Naive B cell (primary cell): ENCODE data around the gene ZBTB42. TPM values are rescaled to one million over a fixed set of nuclear protein-coding genes. Genes with fewer than 3 reads are reported as not detected.
A peak's percentile ranks its signal among the peaks of the same experiment; 100 is the strongest.

Experiments used
- ATAC-seq, 2 donors: fragments of 150-1000 bp; cut with Tn5 transposase; 2 replicates each; pipeline ENCODE4 v1.10.0; 2021; ENCODE audit warnings: low read depth in 2 of 2, mild to moderate bottlenecking in 2 of 2, moderate library complexity in 2 of 2
- DNase-seq: peaks from one replicate; pipeline ENCODE4 v3.0.0; 2022
- H3K27ac Mint-ChIP-seq, 6 donors: one replicate each; pipeline ENCODE4 v1.8.0; 2020 to 2022; ENCODE audit warnings: mild to moderate bottlenecking in 6 of 6, mixed read lengths in 6 of 6, moderate library complexity in 5 of 6, inconsistent platforms in 2 of 6
- H3K27me3 Mint-ChIP-seq, 3 donors: one replicate each; pipeline ENCODE4 v1.8.0; 2021 to 2022; ENCODE audit warnings: mixed read lengths in 3 of 3, mild to moderate bottlenecking in 1 of 3
- H3K36me3 Mint-ChIP-seq, 2 donors: one replicate each; pipeline ENCODE4 v1.8.0; 2020 to 2022; ENCODE audit warnings: mixed read lengths in 2 of 2, inconsistent platforms in 1 of 2, mild to moderate bottlenecking in 1 of 2
- H3K4me1 Mint-ChIP-seq, 3 donors: one replicate each; pipeline ENCODE4 v1.8.0; 2020 to 2022; ENCODE audit warnings: mixed read lengths in 3 of 3, inconsistent platforms in 1 of 3, mild to moderate bottlenecking in 1 of 3, moderate library complexity in 1 of 3
- H3K4me3 Mint-ChIP-seq, 8 donors: one replicate each; pipeline ENCODE4 v1.8.0; 2020 to 2022; ENCODE audit warnings: mild to moderate bottlenecking in 8 of 8, mixed read lengths in 8 of 8, moderate library complexity in 8 of 8, inconsistent platforms in 2 of 8
- H3K9me3 Mint-ChIP-seq, 7 donors: one replicate each; pipeline ENCODE4 v1.8.0; 2020 to 2022; ENCODE audit warnings: mixed read lengths in 7 of 7, mild to moderate bottlenecking in 5 of 7, inconsistent platforms in 2 of 7, moderate library complexity in 1 of 7
- polyA plus RNA-seq, 6 donors: library from polyadenylated mRNA; unstranded; fragments of 300-500 nt; fragmentation: Illumina TruSeq; gene quantifications; one replicate each; pipeline ENCODE4 v1.2.3, GENCODE V29; 2021; ENCODE audit warnings: low read depth in 6 of 6

The ZBTB42 gene
- polyA plus RNA-seq, 6 donors from 2014 or later: 0.84 to 1.9 (median 1.2) TPM

DNA sequence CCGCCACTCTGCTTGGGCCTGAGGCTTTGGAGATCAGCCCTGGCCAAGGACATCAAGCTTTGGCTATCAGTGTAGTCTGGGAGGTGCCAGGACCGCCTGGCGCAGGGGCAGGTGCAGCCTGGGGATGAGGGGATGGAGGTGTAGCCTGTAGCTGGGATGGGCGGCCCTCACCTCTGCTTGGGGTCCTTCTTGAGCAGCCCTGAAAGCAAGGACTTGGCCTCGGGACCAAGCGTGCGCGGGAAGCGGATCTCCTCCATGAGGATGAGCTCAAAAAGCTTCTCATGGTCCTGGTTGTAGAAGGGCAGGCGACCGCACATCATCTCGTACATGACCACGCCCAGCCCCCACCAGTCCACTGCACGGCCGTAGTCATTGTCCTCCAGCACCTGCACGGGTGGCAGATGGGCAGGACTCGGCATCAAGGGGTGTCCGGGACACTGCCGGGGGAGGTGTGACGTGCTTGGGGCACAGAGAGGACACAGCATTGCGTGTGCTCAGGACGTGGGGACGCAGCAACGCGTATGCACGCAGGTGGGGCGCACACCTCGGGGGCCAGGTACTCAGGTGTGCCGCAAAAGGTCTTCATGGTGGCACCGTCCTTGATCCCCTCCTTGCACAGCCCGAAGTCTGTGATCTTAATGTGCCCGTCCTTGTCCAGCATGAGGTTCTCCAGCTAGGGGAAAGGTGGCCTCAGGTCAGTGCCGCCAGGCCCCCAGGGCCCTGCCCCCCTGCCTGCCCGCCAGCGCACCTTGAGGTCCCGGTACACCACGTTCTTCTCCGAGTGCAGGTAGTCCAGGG is 28.0 kb upstream of the ZBTB42 start:
- no peaks in the 10 kb centered on the region for H3K9me3 Mint-ChIP-seq
- H3K4me3 Mint-ChIP-seq: no peak overlapping the region
- H3K27ac Mint-ChIP-seq: peak overlapping the region in 3 of 6 donors; percentile 12 to 59 (median 26)
- peaks cover 0 to 27% of the 10 kb centered on the region in 2 donors for H3K36me3 Mint-ChIP-seq
- no peaks in the 10 kb centered on the region for H3K27me3 Mint-ChIP-seq
- ATAC-seq (no peak), DNase-seq (no peak)
- peaks cover 9 to 10% (median 10%) of the 10 kb centered on the region in 3 donors for H3K4me1 Mint-ChIP-seq

DNA sequence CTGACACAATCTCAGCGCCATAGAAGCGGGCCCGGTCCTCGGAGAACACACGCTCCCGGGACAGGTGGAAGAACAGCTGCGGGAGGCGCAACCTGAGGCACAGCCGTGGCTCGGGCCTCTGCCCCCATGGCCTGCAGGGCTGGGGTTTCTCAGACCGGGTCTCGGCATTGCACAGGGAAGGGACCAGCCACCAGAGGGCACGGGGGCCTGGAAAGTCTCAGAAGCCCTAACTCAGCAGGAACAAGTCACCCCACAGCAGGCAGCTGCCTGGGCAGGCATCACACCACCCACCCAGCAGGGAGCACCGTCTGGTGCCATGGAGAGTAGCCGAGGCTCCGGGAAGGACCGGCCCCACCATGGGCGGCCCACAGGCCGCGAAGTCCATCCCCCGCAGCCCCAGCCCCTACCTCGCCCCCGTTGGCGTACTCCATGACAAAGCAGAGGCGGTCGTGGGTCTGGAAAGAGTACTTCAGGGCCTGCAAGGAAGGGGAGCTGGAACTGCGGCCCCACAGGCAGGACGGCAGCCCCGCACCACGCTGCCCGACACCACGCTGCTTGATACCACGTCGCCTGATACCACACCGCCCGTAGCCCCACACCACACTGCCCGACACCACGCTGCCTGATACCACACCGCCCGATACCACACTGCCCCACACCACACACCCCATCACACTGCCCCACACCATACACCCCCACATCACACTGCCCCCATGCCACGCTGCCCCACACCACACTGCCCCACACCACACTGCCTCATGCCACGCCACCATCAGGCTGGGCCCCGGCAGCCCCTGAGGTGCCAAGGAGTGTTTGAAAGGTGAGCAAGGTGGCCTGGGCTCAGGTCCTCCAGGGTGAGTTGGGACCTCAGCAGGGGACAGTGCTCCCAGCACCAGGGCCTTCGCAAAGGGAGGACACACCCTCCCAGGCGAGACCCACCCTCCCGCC is 27.1 kb upstream of the ZBTB42 start:
- H3K9me3 Mint-ChIP-seq: no peaks in the 10 kb centered on the region
- DNase-seq: no peak
- peak overlapping the region in 1 of 6 donors; percentile 92 for H3K27ac Mint-ChIP-seq
- H3K27me3 Mint-ChIP-seq: no peaks in the 10 kb centered on the region
- no peak overlapping the region for H3K4me3 Mint-ChIP-seq
- H3K36me3 Mint-ChIP-seq: peaks cover 0 to 27% of the 10 kb centered on the region in 2 donors
- no peak for ATAC-seq
- peaks cover 3 to 5% (median 5%) of the 10 kb centered on the region in 3 donors for H3K4me1 Mint-ChIP-seq

DNA sequence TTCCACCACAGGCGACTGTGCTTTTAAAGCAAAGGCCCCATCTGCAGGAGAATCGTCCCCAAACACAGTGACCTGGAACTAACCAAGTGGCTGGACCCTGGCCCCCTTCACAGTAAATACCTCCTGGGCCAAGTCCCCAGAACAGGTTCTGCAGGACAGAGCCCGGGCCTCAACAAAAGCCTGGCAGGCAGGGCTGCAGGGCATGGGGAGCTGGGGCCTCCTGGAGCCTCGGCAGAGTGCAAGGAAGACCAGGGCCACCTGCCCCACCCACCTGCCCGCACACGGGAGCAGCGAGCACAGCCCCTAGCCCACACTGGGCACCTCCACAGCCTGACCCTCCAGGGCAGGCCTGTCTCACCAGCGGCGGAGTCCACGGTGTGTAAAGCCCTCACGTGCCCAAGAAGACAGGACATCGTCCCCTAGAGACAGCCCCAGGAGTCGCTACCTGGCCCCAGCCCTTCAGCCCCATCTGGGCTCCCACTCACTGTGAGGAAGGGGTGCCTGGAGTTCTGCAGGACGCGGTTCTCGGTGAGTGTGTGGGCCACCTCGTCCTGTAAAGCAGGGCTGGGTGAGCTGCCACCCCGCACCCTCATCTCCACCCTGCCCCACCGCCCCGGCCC is 26.3 kb upstream of the ZBTB42 start:
- Mint-ChIP-seq H3K36me3 (peaks cover 0 to 27% of the 10 kb centered on the region in 2 donors), H3K4me1 (peaks cover 0 to 4% (median 3%) of the 10 kb centered on the region in 3 donors), H3K4me3 (no peak overlapping the region), H3K27ac (peak overlapping the region in 1 of 6 donors; percentile 33), H3K9me3 (no peaks in the 10 kb centered on the region), H3K27me3 (no peaks in the 10 kb centered on the region)
- DNase-seq (no peak), ATAC-seq (no peak)

DNA sequence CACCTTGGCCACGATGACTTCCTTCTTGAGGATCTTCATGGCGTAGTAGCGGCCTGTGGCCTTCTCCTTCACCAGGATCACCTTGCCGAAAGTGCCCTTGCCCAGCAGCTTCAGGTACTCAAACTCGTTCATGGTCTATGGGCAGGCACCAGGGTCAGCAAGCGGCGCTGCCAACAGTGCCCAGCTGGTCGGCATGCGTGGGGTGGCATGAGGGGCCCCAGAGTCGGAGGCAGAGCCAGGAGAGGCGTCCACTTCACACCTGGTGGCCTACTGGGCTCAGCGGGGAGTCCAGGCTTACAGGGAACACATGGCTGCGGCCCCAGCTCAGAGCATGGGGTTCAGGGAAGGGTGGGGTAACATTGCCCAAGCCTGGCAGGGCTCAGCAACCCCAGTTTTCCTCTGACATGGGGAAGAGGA is 25.8 kb upstream of the ZBTB42 start:
- Mint-ChIP-seq H3K4me1 (peaks cover 0 to 4% (median 3%) of the 10 kb centered on the region in 3 donors), H3K9me3 (no peaks in the 10 kb centered on the region)

DNA sequence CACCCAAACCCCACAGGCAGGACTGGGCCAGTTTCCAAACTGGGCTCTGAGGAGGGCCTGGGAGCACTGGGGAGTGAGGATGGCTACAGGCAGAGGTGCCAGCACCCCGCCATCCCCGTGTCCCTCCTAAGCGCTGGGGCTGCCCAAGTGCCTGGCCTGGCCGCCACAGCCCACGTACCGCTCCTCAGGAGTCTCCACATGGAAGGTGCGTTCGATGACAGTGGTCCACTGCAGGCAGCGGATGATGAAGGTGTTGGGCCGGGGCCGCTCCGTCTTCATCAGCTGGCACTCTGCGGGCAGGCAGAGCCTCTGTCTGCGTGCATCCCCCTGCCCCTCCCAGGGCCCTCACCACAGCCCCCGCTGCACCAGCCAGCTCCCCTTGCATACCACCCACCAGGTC is 24.4 kb upstream of the ZBTB42 start:
- peak overlapping the region in 1 of 8 donors; percentile 22 for H3K4me3 Mint-ChIP-seq
- H3K4me1 Mint-ChIP-seq: peaks cover 0 to 4% (median 3%) of the 10 kb centered on the region in 3 donors
- no peak overlapping the region for H3K27ac Mint-ChIP-seq
- H3K36me3 Mint-ChIP-seq: peaks cover 0 to 20% of the 10 kb centered on the region in 2 donors
- DNase-seq: no peak
- H3K27me3 Mint-ChIP-seq: no peaks in the 10 kb centered on the region
- ATAC-seq: no peak
- no peaks in the 10 kb centered on the region for H3K9me3 Mint-ChIP-seq

More for the DNA sequence above, 25.8 kb upstream of the ZBTB42 start:
- no peaks in the 10 kb centered on the region for H3K27me3 Mint-ChIP-seq
- DNase-seq (no peak), ATAC-seq (no peak)
- H3K36me3 Mint-ChIP-seq: peaks cover 0 to 27% of the 10 kb centered on the region in 2 donors
- no peak overlapping the region for H3K4me3 Mint-ChIP-seq
- H3K27ac Mint-ChIP-seq: no peak overlapping the region

DNA sequence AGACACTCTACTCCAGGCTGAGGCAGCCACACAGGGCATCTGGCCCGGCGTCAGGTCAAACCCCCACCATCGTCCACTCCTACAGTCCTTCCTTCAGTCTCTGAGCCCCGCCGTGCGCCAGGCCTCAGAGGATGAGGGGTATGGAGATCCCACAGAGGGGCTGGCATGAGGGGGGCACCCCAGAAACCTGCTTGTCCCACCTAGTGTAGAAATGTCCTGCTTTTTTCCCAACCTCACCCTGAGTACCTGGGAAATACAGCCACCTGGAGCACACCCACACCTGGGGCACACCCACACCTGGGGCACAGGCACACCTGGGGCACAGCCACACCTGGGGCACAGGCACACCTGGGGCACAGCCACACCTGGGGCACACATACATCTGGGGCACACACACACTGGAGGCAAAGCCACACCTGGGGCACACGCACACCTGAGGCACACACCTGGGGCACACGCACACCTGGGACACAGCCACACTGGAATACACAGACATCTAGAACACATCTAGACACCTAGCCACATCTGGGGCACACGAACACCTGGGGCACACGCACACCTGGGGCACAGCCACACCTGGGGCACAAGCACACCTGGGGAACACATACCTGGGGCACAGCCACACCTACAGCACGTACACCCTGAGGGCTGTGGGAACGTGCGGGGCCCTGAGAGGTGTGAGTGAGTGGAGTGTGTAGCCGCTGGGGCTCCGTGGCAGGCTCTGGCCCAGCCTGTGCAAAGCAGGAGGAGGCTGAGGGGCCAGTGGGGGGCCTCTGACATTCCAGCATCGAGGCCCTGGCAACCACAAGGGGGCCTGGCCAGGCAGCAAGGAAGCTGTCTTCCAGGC is 23.7 kb upstream of the ZBTB42 start:
- no peak for ATAC-seq
- DNase-seq: no peak

DNA sequence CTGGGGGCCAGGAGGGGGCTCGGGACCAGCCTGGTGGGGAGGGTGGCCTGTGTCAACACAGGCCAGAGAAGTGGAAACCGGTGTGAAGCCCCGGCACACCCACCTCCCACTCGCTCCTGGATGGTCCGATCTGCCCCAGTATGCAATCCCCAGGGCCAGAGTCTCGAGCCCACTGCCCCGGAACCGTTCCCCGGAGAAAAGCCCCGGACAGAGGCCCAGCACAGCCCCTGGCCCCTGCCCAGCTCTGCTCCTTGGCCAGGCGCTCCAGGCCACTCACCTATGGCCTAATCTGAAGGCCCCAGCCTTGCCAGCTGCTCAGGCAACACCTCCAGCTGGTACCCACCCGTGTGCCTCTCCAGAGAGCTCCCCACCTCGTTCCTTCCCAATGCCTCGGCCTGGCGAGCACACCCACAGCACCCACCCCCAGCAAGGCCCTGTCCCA is 23.1 kb upstream of the ZBTB42 start:
- no peaks in the 10 kb centered on the region for H3K9me3 Mint-ChIP-seq
- H3K27ac Mint-ChIP-seq: no peak overlapping the region
- no peaks in the 10 kb centered on the region for H3K27me3 Mint-ChIP-seq
- peaks cover 0 to 4% (median 0%) of the 10 kb centered on the region in 3 donors for H3K4me1 Mint-ChIP-seq
- ATAC-seq: no peak
- peaks cover 0 to 8% of the 10 kb centered on the region in 2 donors for H3K36me3 Mint-ChIP-seq
- H3K4me3 Mint-ChIP-seq: no peak overlapping the region
- DNase-seq: no peak

More for the DNA sequence above, 23.7 kb upstream of the ZBTB42 start:
- Mint-ChIP-seq H3K36me3 (peaks cover 0 to 15% of the 10 kb centered on the region in 2 donors), H3K4me1 (peaks cover 0 to 4% (median 0%) of the 10 kb centered on the region in 3 donors), H3K4me3 (peak overlapping the region in 1 of 8 donors; percentile 22), H3K9me3 (no peaks in the 10 kb centered on the region), H3K27ac (no peak overlapping the region), H3K27me3 (no peaks in the 10 kb centered on the region)

DNA sequence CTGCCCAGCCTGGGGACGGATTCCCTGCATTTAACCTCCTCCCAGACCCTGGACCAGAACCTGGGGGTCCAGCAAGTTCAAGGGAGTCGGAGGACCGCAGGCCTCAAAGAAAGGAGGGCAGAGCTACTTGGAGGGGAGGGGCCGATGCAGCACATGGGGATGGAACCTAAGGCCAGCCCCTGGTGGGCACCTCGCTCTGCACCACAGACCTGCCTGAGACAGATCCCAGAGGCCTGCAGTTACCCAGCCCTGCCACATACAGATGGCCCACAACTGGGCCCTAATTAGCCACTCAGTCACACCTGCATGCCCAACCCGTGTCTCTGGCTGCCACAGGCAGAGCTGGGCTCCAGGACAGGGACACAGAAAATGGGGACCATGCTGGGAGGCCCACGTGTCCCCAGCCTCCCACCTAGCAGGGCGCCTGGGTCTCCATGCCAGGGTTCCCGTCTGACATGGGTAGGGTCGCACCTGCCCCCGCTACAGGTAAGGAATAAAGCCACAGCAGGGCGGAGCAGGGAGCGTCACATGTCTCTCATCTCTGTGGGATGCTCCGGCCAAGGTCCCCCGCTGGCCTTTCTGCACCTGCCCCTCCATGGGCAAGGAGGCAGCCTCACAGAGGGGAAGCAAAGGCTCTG is 22.1 kb upstream of the ZBTB42 start:
- H3K4me1 Mint-ChIP-seq: peaks cover 0 to 4% (median 0%) of the 10 kb centered on the region in 3 donors
- DNase-seq (no peak), ATAC-seq (no peak)

DNA sequence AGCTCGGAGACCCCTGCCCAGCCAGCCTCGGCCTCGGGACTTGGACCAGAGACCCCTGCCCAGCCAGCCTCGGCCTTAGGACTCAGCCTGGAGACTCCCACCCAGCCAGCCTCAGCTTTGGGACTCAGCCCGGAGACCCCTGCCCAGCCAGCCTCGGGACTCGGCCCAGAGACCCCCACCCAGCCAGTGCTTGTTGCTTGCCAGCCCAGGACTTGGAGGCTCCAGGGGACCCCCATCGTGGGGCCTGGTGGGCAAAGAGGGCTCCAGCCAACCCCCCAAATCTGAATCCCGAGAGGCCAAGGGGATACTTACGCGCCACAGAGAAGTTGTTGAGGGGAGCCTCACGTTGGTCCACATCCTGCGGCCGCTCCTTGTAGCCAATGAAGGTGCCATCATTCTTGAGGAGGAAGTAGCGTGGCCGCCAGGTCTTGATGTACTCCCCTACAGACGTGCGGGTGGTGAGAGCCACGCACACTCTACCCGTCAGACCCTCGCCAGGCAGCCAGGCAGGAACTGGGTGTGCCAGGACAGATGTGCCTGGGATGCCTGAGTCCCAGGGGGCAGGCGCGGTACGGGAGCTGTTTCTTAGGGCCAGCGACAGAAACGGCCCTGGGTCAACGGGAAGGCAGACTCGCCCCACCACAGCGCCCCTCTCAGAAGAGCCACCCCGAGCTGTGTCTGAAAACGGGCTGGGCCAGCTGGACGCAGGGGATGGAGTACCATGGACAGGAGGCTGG is 21.0 kb upstream of the ZBTB42 start:
- DNase-seq (no peak), ATAC-seq (no peak)
- H3K4me1 Mint-ChIP-seq: peaks cover 0 to 4% (median 0%) of the 10 kb centered on the region in 3 donors
- H3K9me3 Mint-ChIP-seq: no peaks in the 10 kb centered on the region
- peak overlapping the region in 1 of 6 donors; percentile 60 for H3K27ac Mint-ChIP-seq
- H3K4me3 Mint-ChIP-seq: peak overlapping the region in 1 of 8 donors; percentile 44
- H3K36me3 Mint-ChIP-seq: peaks cover 0 to 7% of the 10 kb centered on the region in 2 donors
- H3K27me3 Mint-ChIP-seq: no peaks in the 10 kb centered on the region

More for the DNA sequence above, 22.1 kb upstream of the ZBTB42 start:
- Mint-ChIP-seq H3K9me3 (no peaks in the 10 kb centered on the region), H3K36me3 (peaks cover 0 to 7% of the 10 kb centered on the region in 2 donors), H3K4me3 (no peak overlapping the region), H3K27me3 (no peaks in the 10 kb centered on the region), H3K27ac (no peak overlapping the region)

DNA sequence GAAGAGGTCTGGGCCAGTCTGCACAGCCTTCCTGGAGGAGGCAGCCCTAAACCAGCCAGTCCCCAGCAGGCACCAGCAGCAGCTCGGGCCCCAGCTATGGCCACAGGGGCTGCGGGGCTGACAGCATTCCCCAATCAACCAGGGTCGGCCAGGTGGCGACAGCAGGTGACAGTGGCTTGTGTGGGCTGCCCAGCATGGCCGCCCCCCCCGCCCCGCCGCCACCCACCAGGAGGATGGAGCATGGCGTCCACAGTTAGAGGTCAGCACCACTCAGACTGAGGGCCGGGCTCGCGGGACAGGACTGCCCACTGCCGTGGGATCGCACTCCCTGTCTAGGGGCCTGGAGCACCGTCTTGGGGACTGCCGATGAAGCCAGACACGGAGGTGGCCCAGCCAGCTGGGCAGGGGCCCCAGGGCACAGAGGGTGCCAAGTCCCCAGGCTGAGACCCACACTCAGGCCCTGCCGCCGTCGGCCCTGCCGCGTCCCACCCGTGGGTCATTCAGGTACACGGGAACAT is 20.3 kb upstream of the ZBTB42 start:
- ATAC-seq: no peak
- no peaks in the 10 kb centered on the region for H3K27me3 Mint-ChIP-seq
- no peak overlapping the region for H3K27ac Mint-ChIP-seq
- no peak for DNase-seq
- H3K4me3 Mint-ChIP-seq: no peak overlapping the region
- H3K4me1 Mint-ChIP-seq: peaks cover 0 to 4% (median 2%) of the 10 kb centered on the region in 3 donors
- H3K9me3 Mint-ChIP-seq: no peaks in the 10 kb centered on the region
- H3K36me3 Mint-ChIP-seq: peaks cover 0 to 7% of the 10 kb centered on the region in 2 donors

DNA sequence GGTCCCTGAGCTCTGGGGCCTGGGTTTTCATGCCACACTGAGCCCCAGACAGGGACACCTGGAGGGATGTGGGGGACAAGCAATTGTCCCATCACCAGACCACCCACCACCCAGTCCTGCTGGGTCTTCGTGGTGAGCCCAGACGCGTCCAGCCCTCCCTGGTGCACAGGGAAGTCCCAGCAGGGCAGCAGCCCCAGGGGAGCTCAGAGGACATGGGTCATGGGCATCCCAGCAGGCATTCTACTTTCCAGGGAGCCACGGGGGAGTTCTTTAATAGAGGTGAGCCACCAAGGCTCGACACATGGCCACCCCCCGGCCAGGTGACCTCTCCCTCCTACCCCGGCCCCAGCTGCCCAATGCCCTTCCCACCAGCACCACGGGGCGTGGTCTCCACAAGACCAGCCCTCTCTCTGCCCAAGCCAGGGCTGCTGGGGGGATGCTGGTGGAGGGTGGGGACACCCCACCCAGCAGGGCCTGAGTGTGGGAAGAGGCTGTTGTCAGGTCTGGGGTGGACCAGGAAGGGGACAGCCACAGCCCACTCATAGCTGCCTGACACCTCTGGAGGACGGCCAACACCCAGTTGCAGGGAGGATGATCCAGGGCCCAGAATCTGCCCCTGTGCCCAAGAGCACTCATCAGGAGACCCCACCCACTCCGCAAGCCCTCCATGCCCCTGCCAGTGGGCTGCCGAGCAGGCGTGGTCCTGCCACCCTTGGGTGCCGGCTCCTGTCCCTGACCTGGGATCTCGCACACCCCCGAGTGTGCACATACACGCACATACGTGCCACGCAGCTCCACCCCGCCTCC is 19.4 kb upstream of the ZBTB42 start:
- Mint-ChIP-seq H3K9me3 (no peaks in the 10 kb centered on the region), H3K27ac (no peak overlapping the region), H3K4me3 (no peak overlapping the region), H3K4me1 (peaks cover 0 to 8% (median 4%) of the 10 kb centered on the region in 3 donors), H3K27me3 (no peaks in the 10 kb centered on the region), H3K36me3 (peaks cover 0 to 7% of the 10 kb centered on the region in 2 donors)
- DNase-seq (no peak), ATAC-seq (no peak)
